Activated B cell treated with CpG ODN at 0.5 μM for 24 hours (primary cell): Measurements from ENCODE around the gene PRR35. TPM values are rescaled to one million over a fixed set of nuclear protein-coding genes. Genes with fewer than 3 reads are reported as not detected.

Experiments
- ATAC-seq: fragments of 200-7000 bp; cut with Tn5 transposase; one replicate; pipeline ENCODE4 v1.10.0; 2021; ENCODE audit warnings: low read depth, mild to moderate bottlenecking, moderate library complexity
- CTCF ChIA-PET: fragments of 350-600 bp; sonication (Branson Sonifier 250); formaldehyde crosslinking; loops from one replicate; lab custom pipeline; 2021; ENCODE audit warnings: antibody characterized with exemption; lab: Charles Lee
- POLR2A ChIA-PET: fragments of 350-600 bp; sonication (Branson Sonifier 250); formaldehyde crosslinking; loops from one replicate; lab custom pipeline; 2021; ENCODE audit warnings: antibody characterized with exemption; lab: Charles Lee
- DNase-seq: peaks from one replicate; pipeline ENCODE4 v3.0.0; 2022
- H3K27ac Mint-ChIP-seq: one replicate; pipeline ENCODE4 v1.8.0; 2020; ENCODE audit warnings: mixed read lengths
- H3K27me3 Mint-ChIP-seq: one replicate; pipeline ENCODE4 v1.8.0; 2021; ENCODE audit warnings: mixed read lengths
- H3K36me3 Mint-ChIP-seq: one replicate; pipeline ENCODE4 v1.8.0; 2021; ENCODE audit warnings: low read depth, mixed read lengths
- H3K4me1 Mint-ChIP-seq: one replicate; pipeline ENCODE4 v1.8.0; 2021; ENCODE audit warnings: mixed read lengths
- H3K4me3 Mint-ChIP-seq: one replicate; pipeline ENCODE4 v1.8.0; 2020; ENCODE audit warnings: mild to moderate bottlenecking, mixed read lengths
- H3K9me3 Mint-ChIP-seq: one replicate; pipeline ENCODE4 v1.8.0; 2020; ENCODE audit warnings: mixed read lengths
- intact Hi-C: fragments of 100-400 bp; cut with micrococcal nuclease; formaldehyde crosslinking; loops from one replicate; pipeline ENCODE4 v1.15.1; 2024
- total RNA-seq: library from RNA; stranded (reverse); gene quantifications from 2 replicates; pipeline ENCODE4 v1.2.3, GENCODE V29; 2022
- TF ChIP-seq, protein P1 (sequence below): fragments of 200-600 bp; IDR thresholded peaks from one replicate; pipeline ENCODE4 v1.8.0; 2022; ENCODE audit warnings: antibody characterized with exemption, mild to moderate bottlenecking

PRR35 gene
- total RNA-seq, 1 donor from 2014 or later = not detected

- peak; percentile 35 for DNase-seq
- intact Hi-C loops = loop anchor here (5.0 kb wide), 5 partner anchors 39 to 391 kb away; partner anchors contain the start of genes NHLRC4, NPRL3, PGAP6 and PIGQ
- TF ChIP-seq, protein P1, sequence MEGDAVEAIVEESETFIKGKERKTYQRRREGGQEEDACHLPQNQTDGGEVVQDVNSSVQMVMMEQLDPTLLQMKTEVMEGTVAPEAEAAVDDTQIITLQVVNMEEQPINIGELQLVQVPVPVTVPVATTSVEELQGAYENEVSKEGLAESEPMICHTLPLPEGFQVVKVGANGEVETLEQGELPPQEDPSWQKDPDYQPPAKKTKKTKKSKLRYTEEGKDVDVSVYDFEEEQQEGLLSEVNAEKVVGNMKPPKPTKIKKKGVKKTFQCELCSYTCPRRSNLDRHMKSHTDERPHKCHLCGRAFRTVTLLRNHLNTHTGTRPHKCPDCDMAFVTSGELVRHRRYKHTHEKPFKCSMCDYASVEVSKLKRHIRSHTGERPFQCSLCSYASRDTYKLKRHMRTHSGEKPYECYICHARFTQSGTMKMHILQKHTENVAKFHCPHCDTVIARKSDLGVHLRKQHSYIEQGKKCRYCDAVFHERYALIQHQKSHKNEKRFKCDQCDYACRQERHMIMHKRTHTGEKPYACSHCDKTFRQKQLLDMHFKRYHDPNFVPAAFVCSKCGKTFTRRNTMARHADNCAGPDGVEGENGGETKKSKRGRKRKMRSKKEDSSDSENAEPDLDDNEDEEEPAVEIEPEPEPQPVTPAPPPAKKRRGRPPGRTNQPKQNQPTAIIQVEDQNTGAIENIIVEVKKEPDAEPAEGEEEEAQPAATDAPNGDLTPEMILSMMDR = no peak
- Mint-ChIP-seq H3K4me1 (peaks cover 43% of the 10 kb centered on the region), H3K4me3 (peak overlapping the region; percentile 84), H3K36me3 (no peaks in the 10 kb centered on the region), H3K9me3 (no peaks in the 10 kb centered on the region), H3K27me3 (no peaks in the 10 kb centered on the region), H3K27ac (peak overlapping the region; percentile 78)
- CTCF ChIA-PET = no interaction called here
- POLR2A ChIA-PET = interaction anchor here (0.6 to 1.2 kb wide), 3 partner anchors 8 to 336 kb away, joined by 3 to 6 read pairs (median 3); no protein-coding TSS in a partner anchor
- no peak for ATAC-seq
These were observed 31.8 kb upstream of the PRR35 start for GRCh38 chr16:528111-529011.

DNA sequence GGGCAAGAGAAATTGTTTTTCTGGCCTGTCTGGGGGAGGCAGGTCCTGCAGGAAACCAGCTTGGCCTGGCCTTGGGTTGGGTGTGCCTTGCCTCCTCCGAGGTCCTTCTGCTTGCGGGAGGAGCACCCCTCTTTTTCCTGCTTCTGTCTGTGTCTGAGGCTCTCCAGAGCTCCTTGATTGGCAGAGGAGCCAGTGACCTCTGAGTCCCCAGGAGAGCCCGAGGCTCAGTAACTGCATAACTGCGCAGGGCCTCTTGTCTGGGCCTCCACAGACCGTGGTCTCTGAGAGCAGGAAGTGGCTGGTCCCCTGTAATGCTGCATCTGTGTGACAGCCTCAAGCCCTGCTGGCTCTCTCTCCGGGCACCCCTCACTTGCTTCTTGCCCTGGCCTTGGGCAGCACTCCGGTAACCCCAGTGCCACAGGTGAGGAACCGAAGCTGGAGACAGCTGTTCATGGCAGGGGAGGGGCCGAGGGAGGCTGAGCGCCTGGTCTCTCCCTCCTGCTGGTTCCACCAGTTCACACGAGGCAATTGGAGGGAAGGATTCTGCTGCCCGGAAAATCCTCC lies 31.1 kb upstream of the PRR35 start:
- ATAC-seq = no peak
- Mint-ChIP-seq H3K4me1 (peaks cover 40% of the 10 kb centered on the region), H3K36me3 (no peaks in the 10 kb centered on the region), H3K4me3 (peak overlapping the region; percentile 84), H3K9me3 (no peaks in the 10 kb centered on the region), H3K27me3 (no peaks in the 10 kb centered on the region), H3K27ac (no peak overlapping the region)
- intact Hi-C loops = loop anchor here (5.0 kb wide), 5 partner anchors 38 to 392 kb away; partner anchors contain the start of genes NHLRC4, NPRL3, PGAP6 and PIGQ
- no peak for DNase-seq
- TF ChIP-seq, protein P1 = no peak
- ChIA-PET CTCF (no interaction called here), POLR2A (interaction anchor here (0.6 to 0.7 kb wide), 2 partner anchors 8 to 337 kb away, joined by 3 to 6 read pairs; no protein-coding TSS in a partner anchor)

GRCh38 chr16:530111-530817 lies 29.9 kb upstream of the PRR35 start:
- ATAC-seq = no peak
- H3K4me3 Mint-ChIP-seq = no peak overlapping the region
- H3K9me3 Mint-ChIP-seq = no peaks in the 10 kb centered on the region
- peaks cover 34% of the 10 kb centered on the region for H3K4me1 Mint-ChIP-seq
- no peak for DNase-seq
- H3K36me3 Mint-ChIP-seq = no peaks in the 10 kb centered on the region
- intact Hi-C loops = no loop called here
- POLR2A ChIA-PET = interaction anchor here (0.6 kb wide), 1 partner anchor 423 kb away, joined by 8 read pairs; no protein-coding TSS in a partner anchor
- CTCF ChIA-PET = no interaction called here
- no peak overlapping the region for H3K27ac Mint-ChIP-seq
- TF ChIP-seq, protein P1 = no peak
- no peaks in the 10 kb centered on the region for H3K27me3 Mint-ChIP-seq

DNA sequence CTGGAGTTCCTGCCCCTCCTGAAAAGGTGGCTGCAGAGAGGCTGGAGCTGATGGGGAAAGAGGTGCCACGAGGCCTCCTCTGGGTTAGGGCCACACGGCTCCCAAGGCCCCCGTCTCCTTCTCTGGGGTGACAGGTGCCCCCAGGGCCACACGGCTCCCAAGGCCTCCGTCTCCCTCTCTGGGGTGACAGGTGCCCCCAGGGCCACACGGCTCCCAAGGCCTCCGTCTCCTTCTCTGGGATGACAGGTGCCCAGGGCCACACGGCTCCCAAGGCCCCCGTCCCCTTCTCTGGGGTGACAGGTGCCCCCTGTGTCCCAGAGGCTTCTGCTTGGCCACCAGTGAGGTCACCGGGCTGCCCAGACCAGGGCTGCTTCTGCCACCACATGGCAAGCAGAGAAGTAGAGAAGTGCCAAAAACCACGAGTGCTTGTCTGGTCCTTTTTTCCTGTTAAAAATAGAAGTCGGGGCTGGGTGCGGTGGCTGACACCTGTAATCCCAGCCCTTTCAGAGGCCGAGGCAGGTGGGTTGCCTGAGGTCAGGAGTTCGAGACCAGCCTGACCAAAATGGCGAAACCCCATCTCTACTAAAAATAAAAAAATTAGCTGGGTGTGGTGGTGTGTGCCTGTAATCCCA lies 28.6 kb upstream of the PRR35 start:
- Mint-ChIP-seq H3K9me3 (no peaks in the 10 kb centered on the region), H3K4me3 (no peak overlapping the region), H3K36me3 (no peaks in the 10 kb centered on the region), H3K4me1 (peaks cover 21% of the 10 kb centered on the region), H3K27ac (no peak overlapping the region), H3K27me3 (no peaks in the 10 kb centered on the region)
- ATAC-seq = no peak
- POLR2A ChIA-PET = no interaction called here
- no peak for DNase-seq
- intact Hi-C loops = no loop called here
- CTCF ChIA-PET = no interaction called here
- TF ChIP-seq, protein P1 = no peak
